Mesenchymal stem cell (in vitro differentiated cells and primary cell): ENCODE measurements around the gene DNAJC13.
A peak's percentile ranks its signal among the peaks of the same experiment; 100 is the strongest.

Experiments
- DNase-seq: peaks from one replicate; pipeline ENCODE4 v3.0.0-alpha.2; 2013
- H2AFZ ChIP-seq: one replicate; pipeline ENCODE4 v1.6.1; 2013; ENCODE audit warnings: low read depth, mild to moderate bottlenecking, control low read depth, inconsistent platforms, low read length, moderate library complexity
- H2AK5ac ChIP-seq: 2 replicates; pipeline ENCODE4 v1.6.1; 2013; ENCODE audit warnings: low read length, moderate library complexity, mild to moderate bottlenecking, inconsistent platforms; ENCODE audit not compliant: severe bottlenecking
- H2BK120ac ChIP-seq: one replicate; pipeline ENCODE4 v1.6.1; 2013; ENCODE audit warnings: low read depth, mild to moderate bottlenecking, inconsistent platforms, low read length, moderate library complexity
- H2BK12ac ChIP-seq, 2 experiments: one replicate each; pipeline ENCODE4 v1.6.1; 2013; ENCODE audit warnings: inconsistent platforms in 2 of 2, low read length in 2 of 2, mild to moderate bottlenecking in 2 of 2, moderate library complexity in 2 of 2, control low read depth in 1 of 2
- H2BK15ac ChIP-seq: one replicate; pipeline ENCODE4 v1.6.1; 2013; ENCODE audit warnings: mild to moderate bottlenecking, low read depth, inconsistent platforms; ENCODE audit not compliant: poor library complexity, severe bottlenecking
- H2BK5ac ChIP-seq: 2 replicates; pipeline ENCODE4 v1.6.1; 2013; ENCODE audit warnings: low read depth, mild to moderate bottlenecking, low read length, control low read depth, inconsistent platforms; ENCODE audit not compliant: poor library complexity, severe bottlenecking
- H3K14ac ChIP-seq, 2 experiments: one replicate each; pipeline ENCODE4 v1.6.1; 2013; ENCODE audit warnings: inconsistent platforms in 2 of 2, low read length in 2 of 2, control low read depth in 1 of 2, mild to moderate bottlenecking in 1 of 2, moderate library complexity in 1 of 2
- H3K18ac ChIP-seq, 2 experiments: one replicate each; pipeline ENCODE4 v1.6.1; 2013; ENCODE audit warnings: inconsistent platforms in 2 of 2, low read length in 2 of 2, control low read depth in 1 of 2, low read depth in 1 of 2, mild to moderate bottlenecking in 1 of 2
- H3K23ac ChIP-seq, 2 experiments: one replicate each; pipeline ENCODE4 v1.6.1; 2013; ENCODE audit warnings: inconsistent platforms in 2 of 2, low read length in 2 of 2, mild to moderate bottlenecking in 2 of 2, moderate library complexity in 2 of 2, control low read depth in 1 of 2
- H3K27ac ChIP-seq: 2 replicates; pipeline ENCODE4 v1.5.1; 2013; ENCODE audit warnings: mild to moderate bottlenecking, moderate library complexity, low read length, control low read depth, inconsistent platforms; ENCODE audit not compliant: poor library complexity, severe bottlenecking
- H3K27me3 ChIP-seq, 2 experiments: 2 replicates each; pipeline versions ENCODE4 v1.6.1 to v1.7.0; 2013; ENCODE audit warnings: low read length in 2 of 2, mild to moderate bottlenecking in 2 of 2, moderate library complexity in 2 of 2, control low read depth in 1 of 2, inconsistent platforms in 1 of 2; ENCODE audit not compliant: control insufficient read depth in 1 of 2, insufficient read depth in 1 of 2
- H3K36me3 ChIP-seq, 2 experiments: 2 replicates each; pipeline versions ENCODE4 v1.6.1 to v1.7.0; 2013; ENCODE audit warnings: low read length in 2 of 2, control low read depth in 1 of 2, inconsistent platforms in 1 of 2, low read depth in 1 of 2, mild to moderate bottlenecking in 1 of 2; ENCODE audit not compliant: insufficient read depth in 2 of 2, control insufficient read depth in 1 of 2
- H3K4ac ChIP-seq, 2 experiments: one replicate each; pipeline ENCODE4 v1.6.1; 2013; ENCODE audit warnings: inconsistent platforms in 2 of 2, low read length in 2 of 2, mild to moderate bottlenecking in 2 of 2, moderate library complexity in 2 of 2, control low read depth in 1 of 2, low read depth in 1 of 2
- H3K4me1 ChIP-seq: 2 replicates; pipeline ENCODE4 v1.6.1; 2013; ENCODE audit warnings: low read depth, low read length, control low read depth; ENCODE audit not compliant: control insufficient read depth, insufficient read depth
- H3K4me2 ChIP-seq: 2 replicates; pipeline ENCODE4 v1.6.1; 2013; ENCODE audit warnings: low read length, mild to moderate bottlenecking, inconsistent platforms; ENCODE audit not compliant: poor library complexity, severe bottlenecking
- H3K4me3 ChIP-seq, 2 experiments: 2 replicates each; pipeline versions ENCODE4 v1.5.1 to v1.7.0; 2013; ENCODE audit warnings: low read length in 2 of 2, mild to moderate bottlenecking in 2 of 2, control low read depth in 1 of 2, low read depth in 1 of 2; ENCODE audit not compliant: insufficient read depth in 1 of 2
- H3K79me1 ChIP-seq: replicated peaks from 2 replicates; pipeline ENCODE4 v1.6.1; 2013; ENCODE audit warnings: mild to moderate bottlenecking, control low read depth, low read length, inconsistent platforms; ENCODE audit not compliant: poor library complexity, severe bottlenecking
- H3K9ac ChIP-seq: 2 replicates; pipeline ENCODE4 v1.7.0; 2013; ENCODE audit warnings: mild to moderate bottlenecking, low read length, moderate library complexity
- H3K9me3 ChIP-seq: 2 replicates; pipeline ENCODE4 v1.7.0; 2013; ENCODE audit warnings: mild to moderate bottlenecking, low read length; ENCODE audit not compliant: control insufficient read depth
- H4K8ac ChIP-seq: one replicate; pipeline ENCODE4 v1.6.1; 2013; ENCODE audit warnings: inconsistent platforms, mild to moderate bottlenecking, low read length, moderate library complexity
- H4K91ac ChIP-seq: one replicate; pipeline ENCODE4 v1.6.1; 2013; ENCODE audit warnings: mild to moderate bottlenecking, low read length, inconsistent platforms
- WGBS: methylation state at CpG from one replicate; pipeline ENCODE4 v1.1.7; 2013; ENCODE audit warnings: mixed read lengths; 5-methylcytosine and 5-hydroxymethylcytosine counted together

DNAJC13 gene

DNA sequence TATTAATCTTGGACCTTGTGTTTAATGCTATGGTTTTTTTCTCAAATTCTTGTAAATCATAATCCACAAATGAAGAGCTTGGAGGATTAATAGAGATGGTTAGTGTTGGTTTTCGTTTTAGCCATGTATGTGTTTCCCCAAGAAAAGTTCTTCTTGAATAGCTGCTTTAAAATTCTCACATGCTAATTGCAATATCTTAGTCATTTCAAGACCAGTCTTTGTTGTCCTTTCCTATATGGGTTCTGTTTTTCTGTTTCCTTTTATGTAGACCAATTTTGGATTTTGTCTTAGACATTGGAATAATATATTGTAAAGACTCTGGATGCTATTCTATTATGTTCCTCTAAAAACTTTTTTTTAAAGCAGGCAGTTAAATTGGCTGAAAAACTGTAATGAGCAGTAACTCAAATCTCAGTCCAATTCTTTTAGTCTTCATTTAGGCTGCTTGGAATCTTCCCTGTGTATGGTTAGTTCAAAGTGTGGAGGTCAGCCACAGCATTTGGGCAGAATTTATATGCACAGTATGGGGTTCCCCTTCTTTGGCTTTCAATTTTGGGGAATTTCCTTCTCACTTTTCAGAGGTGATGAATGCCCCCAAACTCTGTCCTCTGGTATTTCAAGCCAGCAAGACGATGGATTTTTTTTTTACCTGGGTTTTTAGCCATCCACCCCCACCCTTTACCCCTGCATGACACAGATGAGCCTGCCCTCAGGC is 39.1 kb upstream of the DNAJC13 start:
- Histone ChIP-seq H3K27me3 (peaks cover 9 to 18% of the 10 kb centered on the region in 2 experiments), H3K27ac (no peak overlapping the region), H3K4ac (no peak overlapping the region), H2BK15ac (no peak overlapping the region), H2BK12ac (no peak overlapping the region), H4K8ac (no peak overlapping the region), H3K14ac (no peak overlapping the region), H4K91ac (no peak overlapping the region), H3K4me2 (no peak overlapping the region), H2AK5ac (no peak overlapping the region), H3K79me1 (no peaks in the 10 kb centered on the region), H3K4me3 (no peak overlapping the region), H3K23ac (no peak overlapping the region), H2AFZ (no peak overlapping the region), H3K36me3 (no peaks in the 10 kb centered on the region), H2BK5ac (no peak overlapping the region), H3K9ac (no peak overlapping the region), H3K9me3 (no peaks in the 10 kb centered on the region), H3K18ac (no peak overlapping the region), H3K4me1 (no peaks in the 10 kb centered on the region), H2BK120ac (no peak overlapping the region)
- 87% methylated on average over 1 of the region's 2 CpGs for WGBS
- DNase-seq = no peak

- Histone ChIP-seq H3K23ac (no peak overlapping the region), H4K8ac (no peak overlapping the region), H3K36me3 (no peaks in the 10 kb centered on the region), H3K9me3 (no peaks in the 10 kb centered on the region), H3K4ac (no peak overlapping the region), H3K4me1 (no peaks in the 10 kb centered on the region), H2AK5ac (no peak overlapping the region), H2BK120ac (no peak overlapping the region), H3K18ac (no peak overlapping the region), H3K9ac (no peak overlapping the region), H2BK15ac (no peak overlapping the region), H3K27me3 (peaks cover 9 to 18% of the 10 kb centered on the region in 2 experiments), H2AFZ (no peak overlapping the region), H3K4me2 (no peak overlapping the region), H2BK5ac (no peak overlapping the region), H3K4me3 (no peak overlapping the region), H3K27ac (no peak overlapping the region), H4K91ac (no peak overlapping the region), H2BK12ac (no peak overlapping the region), H3K79me1 (no peaks in the 10 kb centered on the region), H3K14ac (no peak overlapping the region)
- no peak for DNase-seq
- 86% methylated on average over 2 of the region's 2 CpGs for WGBS
Measured at GRCh38 chr3:132378846-132379245, 38.5 kb upstream of the DNAJC13 start.

GRCh38 chr3:132380920-132381319 is 36.4 kb upstream of the DNAJC13 start:
- no peak overlapping the region for H4K8ac ChIP-seq

GRCh38 chr3:132381348-132381944 is 35.9 kb upstream of the DNAJC13 start:
- 88% methylated on average over 14 of the region's 14 CpGs for WGBS
- no peak overlapping the region for H2AFZ ChIP-seq
- peak overlapping the region; percentile 54 to 77 for H2BK12ac ChIP-seq
- H3K4ac ChIP-seq = no peak overlapping the region
- peak overlapping the region; percentile 72 for H4K8ac ChIP-seq
- H3K79me1 ChIP-seq = no peaks in the 10 kb centered on the region
- no peak overlapping the region for H2BK5ac ChIP-seq
- H3K14ac ChIP-seq = peak overlapping the region in 1 of 2 experiments; percentile 85
- H2BK15ac ChIP-seq = peak overlapping the region; percentile 52
- H3K27me3 ChIP-seq = peaks cover 9 to 18% of the 10 kb centered on the region in 2 experiments
- no peak overlapping the region for H3K4me2 ChIP-seq
- no peaks in the 10 kb centered on the region for H3K4me1 ChIP-seq
- H2AK5ac ChIP-seq = no peak overlapping the region
- H3K9ac ChIP-seq = no peak overlapping the region
- peak overlapping the region; percentile 1 to 54 for H3K18ac ChIP-seq
- H3K27ac ChIP-seq = no peak overlapping the region
- H3K4me3 ChIP-seq = peak overlapping the region in 1 of 2 experiments; percentile 10
- peak overlapping the region; percentile 98 for H4K91ac ChIP-seq
- H3K36me3 ChIP-seq = no peaks in the 10 kb centered on the region
- H3K9me3 ChIP-seq = no peaks in the 10 kb centered on the region
- no peak overlapping the region for H2BK120ac ChIP-seq
- DNase-seq = no peak
- H3K23ac ChIP-seq = peak overlapping the region in 1 of 2 experiments; percentile 79

More at GRCh38 chr3:132380920-132381319, 36.4 kb upstream of the DNAJC13 start:
- Histone ChIP-seq H2BK120ac (no peak overlapping the region), H2AFZ (no peak overlapping the region), H3K27me3 (peaks cover 9 to 18% of the 10 kb centered on the region in 2 experiments), H3K36me3 (no peaks in the 10 kb centered on the region), H3K9me3 (no peaks in the 10 kb centered on the region), H3K4me3 (no peak overlapping the region), H3K18ac (no peak overlapping the region), H3K23ac (no peak overlapping the region), H4K91ac (no peak overlapping the region), H2AK5ac (no peak overlapping the region), H3K4me2 (no peak overlapping the region), H2BK12ac (no peak overlapping the region), H2BK15ac (no peak overlapping the region), H3K79me1 (no peaks in the 10 kb centered on the region), H3K27ac (no peak overlapping the region), H3K4ac (no peak overlapping the region), H3K4me1 (no peaks in the 10 kb centered on the region), H2BK5ac (no peak overlapping the region), H3K9ac (no peak overlapping the region), H3K14ac (no peak overlapping the region)
- no CpG with 5 or more reads among the region's 1 CpG for WGBS
- DNase-seq = no peak
